Stimulated activated CD8-positive, alpha-beta memory T cell treated with anti-CD3 and anti-CD28 coated beads, Interleukin-4, amount 100 ng/mL, for 4 hours (primary cell): ENCODE data around the gene ACOD1.

Experiments
- DNase-seq, 2 donors: peaks; one replicate each; pipeline ENCODE4 v3.0.0-alpha.2; 2020; ENCODE audit warnings: low read depth in 2 of 2, low spot score in 1 of 2

ACOD1 gene

DNA sequence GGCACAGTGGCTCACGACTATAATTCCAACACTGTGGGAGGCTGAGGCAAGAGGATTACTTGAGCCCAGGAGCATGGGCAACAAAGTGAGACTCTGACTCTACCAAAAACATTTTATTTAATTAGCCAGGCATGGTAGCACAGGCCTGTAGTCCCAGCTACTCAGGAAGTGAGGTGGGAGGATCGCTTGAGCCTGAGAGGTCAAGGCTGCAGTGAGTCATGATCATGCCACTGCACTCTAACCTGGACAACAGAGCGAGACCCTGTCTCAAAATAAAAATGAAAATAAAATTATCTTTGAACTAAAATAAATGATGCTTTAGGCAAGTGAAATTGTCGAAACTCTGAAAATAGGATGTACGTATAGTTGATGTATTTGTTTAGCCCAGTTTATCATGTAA lies 35.4 kb downstream of the ACOD1 start:
- no peak for DNase-seq

DNA sequence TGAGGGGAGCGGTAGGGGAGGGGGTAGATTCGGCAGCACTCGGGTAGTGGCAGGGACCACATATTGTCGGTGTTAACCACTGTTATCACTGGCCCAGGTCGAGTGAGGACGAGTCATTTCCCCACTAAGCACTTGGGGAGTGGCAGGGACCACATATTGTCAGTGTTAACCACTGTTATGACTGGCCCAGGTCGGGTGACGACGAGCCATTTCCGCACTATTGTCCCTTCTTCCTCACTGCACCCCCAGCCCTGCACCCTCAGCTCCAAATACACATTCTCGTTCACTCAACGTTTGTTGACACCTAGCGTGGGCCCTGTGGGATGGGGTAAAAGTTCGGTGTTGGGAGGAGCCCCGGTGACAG lies 43.1 kb downstream of the ACOD1 start:
- peak; percentile 48 to 63 for DNase-seq

GRCh38 chr13:76991796-76992547 lies 43.7 kb downstream of the ACOD1 start, which contains the start of gene CLN5:
Gene CLN5, plus strand, starts transcription at chr13:76992081. Its CDS starts 18 bp downstream, at chr13:76992099.
- DNase-seq, result peak; percentile 82 to 86

- DNase-seq, result no peak
Observed at GRCh38 chr13:76992548-76993001, 44.3 kb downstream of the ACOD1 start.

- DNase-seq, result no peak
Observed at GRCh38 chr13:76993021-76993420, 44.7 kb downstream of the ACOD1 start.

GRCh38 chr13:76993473-76993872 lies 45.2 kb downstream of the ACOD1 start:
- no peak for DNase-seq

GRCh38 chr13:76994281-76994680 lies 46.0 kb downstream of the ACOD1 start:
- DNase-seq, result no peak

DNA sequence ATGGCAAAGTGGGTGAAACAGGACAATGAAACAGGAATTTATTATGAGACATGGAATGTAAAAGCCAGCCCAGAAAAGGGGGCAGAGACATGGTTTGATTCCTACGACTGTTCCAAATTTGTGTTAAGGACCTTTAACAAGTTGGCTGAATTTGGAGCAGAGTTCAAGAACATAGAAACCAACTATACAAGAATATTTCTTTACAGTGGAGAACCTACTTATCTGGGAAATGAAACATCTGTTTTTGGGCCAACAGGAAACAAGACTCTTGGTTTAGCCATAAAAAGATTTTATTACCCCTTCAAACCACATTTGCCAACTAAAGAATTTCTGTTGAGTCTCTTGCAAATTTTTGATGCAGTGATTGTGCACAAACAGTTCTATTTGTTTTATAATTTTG lies 52.2 kb downstream of the ACOD1 start:
- DNase-seq, result no peak

DNA sequence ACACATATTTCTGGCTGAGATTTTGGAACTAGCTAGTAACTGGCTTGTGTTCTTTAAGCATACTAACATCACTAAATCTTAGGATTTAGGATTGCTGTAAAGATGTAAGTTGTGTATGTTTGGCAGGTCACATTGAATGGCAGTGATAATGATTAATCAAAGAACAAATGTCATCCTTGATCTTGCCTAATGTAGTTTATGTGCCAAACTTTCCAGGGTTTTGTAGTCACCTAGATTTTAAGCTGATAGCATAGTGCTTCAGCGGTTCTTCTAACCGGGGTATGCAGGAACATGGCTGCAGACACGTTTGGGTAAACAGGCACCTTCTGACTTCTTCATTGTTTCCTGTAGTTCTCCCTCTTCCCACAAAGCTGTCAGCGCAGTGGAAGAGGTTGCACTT lies 53.2 kb downstream of the ACOD1 start:
- no peak for DNase-seq

GRCh38 chr13:77001963-77002587 lies 53.8 kb downstream of the ACOD1 start:
- no peak for DNase-seq

DNA sequence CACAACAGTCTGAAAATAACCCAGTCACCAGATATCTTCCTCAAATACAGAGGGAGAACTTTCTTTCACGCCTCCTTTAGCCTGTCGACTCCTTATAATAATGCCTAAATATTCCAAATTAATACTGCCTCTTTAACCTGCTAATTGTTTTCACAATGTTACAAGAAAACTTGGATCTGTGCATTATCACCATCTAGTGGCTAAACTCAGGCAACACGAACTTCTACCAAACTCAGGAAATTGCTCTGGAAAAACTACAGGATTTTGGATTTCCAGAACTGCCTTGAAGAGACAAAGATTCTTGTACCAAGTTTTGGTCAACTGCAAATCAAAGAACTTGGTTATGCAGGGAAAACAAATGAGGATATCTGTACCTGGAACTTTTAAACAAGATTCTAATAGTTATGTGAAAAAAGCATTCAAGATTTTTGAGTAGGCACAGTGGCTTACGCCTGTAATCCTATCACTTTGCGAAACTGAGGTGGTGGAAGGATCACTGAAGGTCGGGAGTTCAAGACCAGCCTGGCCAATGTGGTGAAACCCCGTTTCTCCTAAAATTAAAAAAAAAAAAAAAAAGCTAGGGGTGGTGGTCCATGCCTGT lies 54.4 kb downstream of the ACOD1 start:
- no peak for DNase-seq
